Activated B cell treated with CpG ODN at 0.5 μM for 24 hours (primary cell): ENCODE measurements around the gene KRTAP1-3. TPM values are rescaled to one million over a fixed set of nuclear protein-coding genes. Genes with fewer than 3 reads are reported as not detected.

Experiments
- ATAC-seq: fragments of 200-7000 bp; cut with Tn5 transposase; one replicate; pipeline ENCODE4 v1.10.0; 2021; ENCODE audit warnings: low read depth, mild to moderate bottlenecking, moderate library complexity
- CTCF ChIA-PET: fragments of 350-600 bp; sonication (Branson Sonifier 250); formaldehyde crosslinking; loops from one replicate; lab custom pipeline; 2021; ENCODE audit warnings: antibody characterized with exemption; lab: Charles Lee
- POLR2A ChIA-PET: fragments of 350-600 bp; sonication (Branson Sonifier 250); formaldehyde crosslinking; loops from one replicate; lab custom pipeline; 2021; ENCODE audit warnings: antibody characterized with exemption; lab: Charles Lee
- DNase-seq: peaks from one replicate; pipeline ENCODE4 v3.0.0; 2022
- H3K27ac Mint-ChIP-seq: one replicate; pipeline ENCODE4 v1.8.0; 2020; ENCODE audit warnings: mixed read lengths
- H3K27me3 Mint-ChIP-seq: one replicate; pipeline ENCODE4 v1.8.0; 2021; ENCODE audit warnings: mixed read lengths
- H3K36me3 Mint-ChIP-seq: one replicate; pipeline ENCODE4 v1.8.0; 2021; ENCODE audit warnings: low read depth, mixed read lengths
- H3K4me1 Mint-ChIP-seq: one replicate; pipeline ENCODE4 v1.8.0; 2021; ENCODE audit warnings: mixed read lengths
- H3K4me3 Mint-ChIP-seq: one replicate; pipeline ENCODE4 v1.8.0; 2020; ENCODE audit warnings: mild to moderate bottlenecking, mixed read lengths
- H3K9me3 Mint-ChIP-seq: one replicate; pipeline ENCODE4 v1.8.0; 2020; ENCODE audit warnings: mixed read lengths
- intact Hi-C: fragments of 100-400 bp; cut with micrococcal nuclease; formaldehyde crosslinking; loops from one replicate; pipeline ENCODE4 v1.15.1; 2024
- total RNA-seq: library from RNA; stranded (reverse); gene quantifications from 2 replicates; pipeline ENCODE4 v1.2.3, GENCODE V29; 2022
- TF ChIP-seq, protein P1 (sequence below): fragments of 200-600 bp; IDR thresholded peaks from one replicate; pipeline ENCODE4 v1.8.0; 2022; ENCODE audit warnings: antibody characterized with exemption, mild to moderate bottlenecking

The KRTAP1-3 gene
- total RNA-seq, 1 donor from 2014 or later, result not detected

DNA sequence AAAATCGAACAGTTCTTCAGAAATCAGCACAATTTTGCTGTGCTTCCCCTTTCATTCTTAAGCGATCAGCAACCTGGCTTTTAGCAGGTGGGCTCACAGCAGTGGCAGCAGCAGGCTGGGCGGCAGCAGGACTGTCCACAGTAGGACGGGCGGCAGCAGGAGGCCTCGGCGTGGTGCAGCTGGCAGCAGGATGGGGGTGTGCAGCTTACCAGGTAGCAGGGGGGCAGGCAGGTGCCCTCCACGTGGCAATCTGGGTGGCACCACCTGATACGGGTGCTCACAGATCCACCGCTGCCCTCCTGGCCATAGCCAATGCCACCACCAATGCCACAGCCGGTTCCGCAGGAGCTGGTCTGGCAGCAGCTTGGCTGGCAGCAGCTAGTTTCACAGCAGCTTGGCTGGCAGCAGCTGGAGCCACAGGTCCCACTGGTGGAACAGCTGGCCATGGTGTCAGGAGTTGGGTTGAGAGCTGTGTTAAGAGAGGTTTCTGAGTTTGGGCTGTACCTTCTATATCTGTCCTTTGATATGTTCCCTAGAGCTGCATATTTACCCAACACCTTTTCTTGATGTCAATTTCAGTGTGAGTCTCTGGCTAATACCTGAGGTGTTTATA lies 4.9 kb downstream of the KRTAP1-3 start, which contains the start of gene KRTAP1-4:
Gene KRTAP1-4 (minus strand): TSS at position 563 of the 613 bp plus-strand sequence. CDS start 117 bp downstream, at position 446.
- peaks cover 44% of the 10 kb centered on the region for H3K27me3 Mint-ChIP-seq
- H3K4me3 Mint-ChIP-seq, result no peak within 1 kb of the TSS
- CTCF ChIA-PET, result no interaction called here

DNA sequence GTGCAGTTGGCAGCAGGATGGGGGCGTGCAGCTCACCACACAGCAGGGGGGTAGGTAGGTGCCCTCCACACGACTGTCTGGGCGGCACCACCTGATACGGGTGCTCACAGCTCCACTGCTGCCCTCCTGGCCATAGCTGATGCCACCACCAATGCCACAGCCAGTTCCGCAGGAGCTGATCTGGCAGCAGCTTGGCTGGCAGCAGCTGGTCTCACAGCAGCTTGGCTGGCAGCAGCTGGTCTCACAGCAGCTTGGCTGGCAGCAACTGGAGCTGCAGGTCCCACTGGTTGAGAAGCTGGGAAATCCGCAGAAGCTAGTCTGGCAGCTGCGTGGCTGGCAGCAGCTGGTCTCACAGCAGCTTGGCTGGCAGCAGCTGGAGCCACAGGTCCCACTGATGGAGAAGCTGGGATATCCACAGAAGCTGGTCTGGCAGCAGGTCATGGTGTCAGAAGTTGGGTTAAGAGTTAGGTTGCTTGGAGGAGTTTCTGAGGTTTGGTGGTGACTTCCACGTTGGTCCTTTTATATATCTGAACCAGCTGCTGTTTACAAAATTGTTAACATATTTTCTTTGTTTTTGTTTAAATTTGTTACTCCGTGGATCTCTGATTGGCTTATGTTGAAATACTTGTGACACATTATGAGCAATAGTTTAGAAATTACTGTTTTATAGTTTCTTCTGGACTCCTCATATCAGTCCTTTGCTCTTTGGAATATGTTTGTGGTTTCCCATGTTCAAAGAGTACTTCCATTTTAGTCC lies 7.8 kb downstream of the KRTAP1-3 start, which contains the start of gene KRTAP1-5:
Gene KRTAP1-5 (minus strand): TSS at position 494 of the 757 bp plus-strand sequence. CDS start 53 bp downstream, at position 441.
- ChIA-PET CTCF (no interaction called here), POLR2A (no interaction called here)
- ATAC-seq (no peak), DNase-seq (no peak)
- no peaks in the 10 kb centered on the region for H3K9me3 Mint-ChIP-seq
- H3K27me3 Mint-ChIP-seq, result peaks cover 35% of the 10 kb centered on the region
- TF ChIP-seq, protein P1, sequence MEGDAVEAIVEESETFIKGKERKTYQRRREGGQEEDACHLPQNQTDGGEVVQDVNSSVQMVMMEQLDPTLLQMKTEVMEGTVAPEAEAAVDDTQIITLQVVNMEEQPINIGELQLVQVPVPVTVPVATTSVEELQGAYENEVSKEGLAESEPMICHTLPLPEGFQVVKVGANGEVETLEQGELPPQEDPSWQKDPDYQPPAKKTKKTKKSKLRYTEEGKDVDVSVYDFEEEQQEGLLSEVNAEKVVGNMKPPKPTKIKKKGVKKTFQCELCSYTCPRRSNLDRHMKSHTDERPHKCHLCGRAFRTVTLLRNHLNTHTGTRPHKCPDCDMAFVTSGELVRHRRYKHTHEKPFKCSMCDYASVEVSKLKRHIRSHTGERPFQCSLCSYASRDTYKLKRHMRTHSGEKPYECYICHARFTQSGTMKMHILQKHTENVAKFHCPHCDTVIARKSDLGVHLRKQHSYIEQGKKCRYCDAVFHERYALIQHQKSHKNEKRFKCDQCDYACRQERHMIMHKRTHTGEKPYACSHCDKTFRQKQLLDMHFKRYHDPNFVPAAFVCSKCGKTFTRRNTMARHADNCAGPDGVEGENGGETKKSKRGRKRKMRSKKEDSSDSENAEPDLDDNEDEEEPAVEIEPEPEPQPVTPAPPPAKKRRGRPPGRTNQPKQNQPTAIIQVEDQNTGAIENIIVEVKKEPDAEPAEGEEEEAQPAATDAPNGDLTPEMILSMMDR, result no peak
- H3K36me3 Mint-ChIP-seq, result no peaks in the 10 kb centered on the region
- intact Hi-C loops, result loop anchor here (5.0 kb wide), 1 partner anchor 175 kb away; no protein-coding TSS in a partner anchor
- no peak within 1 kb of the TSS for H3K4me3 Mint-ChIP-seq
- no peak within 1 kb of the TSS for H3K27ac Mint-ChIP-seq
- H3K4me1 Mint-ChIP-seq, result no peaks in the 10 kb centered on the region

More for the DNA sequence above, 4.9 kb downstream of the KRTAP1-3 start, which contains the start of gene KRTAP1-4:
- no peak within 1 kb of the TSS for H3K27ac Mint-ChIP-seq
- DNase-seq (no peak), ATAC-seq (no peak)
- H3K36me3 Mint-ChIP-seq, result no peaks in the 10 kb centered on the region
- H3K9me3 Mint-ChIP-seq, result no peaks in the 10 kb centered on the region
- H3K4me1 Mint-ChIP-seq, result no peaks in the 10 kb centered on the region
- POLR2A ChIA-PET, result no interaction called here
- TF ChIP-seq, protein P1, result no peak
- intact Hi-C loops, result loop anchor here (5.0 kb wide), 1 partner anchor 177 kb away; no protein-coding TSS in a partner anchor

DNA sequence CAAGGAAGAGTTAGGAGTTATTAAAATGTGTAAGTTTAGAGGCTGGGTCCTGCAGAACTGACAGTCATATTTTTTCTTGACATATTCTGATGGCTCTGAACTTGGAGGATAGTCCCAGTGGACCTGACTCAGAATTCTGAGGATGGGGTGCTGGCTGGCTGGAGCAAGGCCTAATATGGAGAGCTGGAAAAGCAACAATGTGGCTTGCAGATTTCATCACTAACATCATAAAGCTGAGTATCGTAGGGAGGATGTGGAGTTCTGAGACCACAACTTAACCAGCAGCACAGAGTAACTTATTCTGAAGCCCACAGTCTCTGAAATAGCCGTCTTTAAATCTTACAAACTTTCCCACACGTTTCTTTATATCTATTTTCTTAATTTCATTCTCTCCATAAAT lies 10.0 kb downstream of the KRTAP1-3 start:
- intact Hi-C loops, result loop anchor here (5.0 kb wide), 1 partner anchor 172 kb away; no protein-coding TSS in a partner anchor
- no peak overlapping the region for H3K4me3 Mint-ChIP-seq
- H3K36me3 Mint-ChIP-seq, result no peaks in the 10 kb centered on the region
- ChIA-PET POLR2A (no interaction called here), CTCF (no interaction called here)
- peaks cover 4% of the 10 kb centered on the region for H3K9me3 Mint-ChIP-seq
- TF ChIP-seq, protein P1, result no peak
- DNase-seq (no peak), ATAC-seq (no peak)
- H3K27me3 Mint-ChIP-seq, result peaks cover 27% of the 10 kb centered on the region
- no peaks in the 10 kb centered on the region for H3K4me1 Mint-ChIP-seq
- no peak overlapping the region for H3K27ac Mint-ChIP-seq

DNA sequence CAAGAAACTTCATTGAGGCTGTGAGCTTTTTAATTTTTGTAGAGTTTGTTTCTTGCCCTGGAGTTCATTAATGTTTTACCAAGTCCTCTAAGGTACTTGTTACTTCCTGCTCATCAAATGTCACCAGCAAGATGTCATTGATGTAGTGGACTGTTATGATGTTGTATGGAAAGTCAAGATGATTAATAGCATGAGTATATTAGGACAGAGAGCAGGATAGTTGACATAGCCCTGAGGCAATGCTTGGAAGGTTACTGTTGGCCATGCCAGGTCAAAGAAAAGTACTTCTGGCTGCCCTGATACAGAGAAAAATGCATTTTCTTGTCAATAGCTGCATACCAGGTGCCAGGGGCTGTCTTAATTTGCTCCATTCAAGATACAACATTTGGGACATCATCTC lies 14.3 kb downstream of the KRTAP1-3 start:
- ChIA-PET CTCF (no interaction called here), POLR2A (no interaction called here)
- DNase-seq, result no peak
- Mint-ChIP-seq H3K27ac (no peak overlapping the region), H3K4me1 (no peaks in the 10 kb centered on the region), H3K4me3 (no peak overlapping the region), H3K27me3 (peaks cover 11% of the 10 kb centered on the region), H3K36me3 (no peaks in the 10 kb centered on the region), H3K9me3 (peaks cover 4% of the 10 kb centered on the region)
- intact Hi-C loops, result no loop called here
- ATAC-seq, result no peak
- TF ChIP-seq, protein P1, result no peak

DNA sequence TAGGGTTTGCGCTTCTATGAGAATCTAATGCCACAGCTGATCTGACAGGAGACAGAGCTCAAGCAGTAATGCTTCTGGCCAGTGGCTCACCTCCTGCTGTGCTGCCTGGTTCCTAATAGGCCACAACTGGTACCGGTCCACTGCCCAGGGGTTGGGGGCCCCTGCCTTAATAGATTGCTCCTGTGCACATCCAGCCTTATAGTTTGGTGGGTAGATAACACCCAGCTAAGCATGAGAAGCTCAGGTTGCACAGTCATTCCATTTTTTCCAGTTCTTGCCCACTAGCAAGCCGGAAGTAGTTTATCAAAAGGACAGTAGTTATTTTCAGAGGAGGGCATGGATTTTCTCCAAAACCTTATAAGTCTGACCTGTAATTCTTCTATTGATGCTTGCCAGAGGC lies 15.3 kb downstream of the KRTAP1-3 start:
- no peak overlapping the region for H3K4me3 Mint-ChIP-seq
- H3K36me3 Mint-ChIP-seq, result no peaks in the 10 kb centered on the region
- ChIA-PET POLR2A (no interaction called here), CTCF (no interaction called here)
- ATAC-seq (no peak), DNase-seq (no peak)
- peaks cover 9% of the 10 kb centered on the region for H3K27me3 Mint-ChIP-seq
- no peaks in the 10 kb centered on the region for H3K4me1 Mint-ChIP-seq
- peaks cover 4% of the 10 kb centered on the region for H3K9me3 Mint-ChIP-seq
- TF ChIP-seq, protein P1, result no peak
- intact Hi-C loops, result no loop called here
- H3K27ac Mint-ChIP-seq, result no peak overlapping the region
